Osteocyte (in vitro differentiated cells): ENCODE results near the gene URB2. TPM values are rescaled to one million over a fixed set of nuclear protein-coding genes. Genes with fewer than 3 reads are reported as not detected.

Source experiments
- DNase-seq: peaks from one replicate; pipeline ENCODE4 v3.0.0; 2021; ENCODE audit warnings: mixed read lengths; ENCODE audit not compliant: unreplicated experiment; ENCODE audit errors: extremely low spot score
- H3K27ac Mint-ChIP-seq: one replicate; pipeline ENCODE4 v1.8.0; 2021; ENCODE audit warnings: mild to moderate bottlenecking, mixed read lengths; ENCODE audit not compliant: unreplicated experiment
- H3K27me3 Mint-ChIP-seq: one replicate; pipeline ENCODE4 v1.8.0; 2021; ENCODE audit warnings: mixed read lengths; ENCODE audit not compliant: unreplicated experiment
- H3K36me3 Mint-ChIP-seq: one replicate; pipeline ENCODE4 v1.8.0; 2021; ENCODE audit warnings: mixed read lengths; ENCODE audit not compliant: unreplicated experiment
- H3K4me1 Mint-ChIP-seq: one replicate; pipeline ENCODE4 v1.8.0; 2021; ENCODE audit warnings: mixed read lengths; ENCODE audit not compliant: unreplicated experiment
- H3K4me3 Mint-ChIP-seq: one replicate; pipeline ENCODE4 v1.8.0; 2021; ENCODE audit warnings: mild to moderate bottlenecking, moderate library complexity, mixed read lengths; ENCODE audit not compliant: unreplicated experiment
- H3K9me3 Mint-ChIP-seq: one replicate; pipeline ENCODE4 v1.8.0; 2021; ENCODE audit warnings: mixed read lengths; ENCODE audit not compliant: unreplicated experiment
- total RNA-seq: library from RNA; stranded (reverse); gene quantifications from 2 replicates; pipeline ENCODE4 v1.2.1, GENCODE V29; 2021
- TF ChIP-seq, protein P1 (sequence below): fragments of 200-600 bp; sonication (generic); IDR thresholded peaks from 2 replicates; pipeline ENCODE4 v1.5.0; 2021; ENCODE audit warnings: antibody characterized with exemption, mild to moderate bottlenecking, moderate library complexity

Gene URB2
- total RNA-seq, 1 donor from 2014 or later = 11.1 TPM

DNA sequence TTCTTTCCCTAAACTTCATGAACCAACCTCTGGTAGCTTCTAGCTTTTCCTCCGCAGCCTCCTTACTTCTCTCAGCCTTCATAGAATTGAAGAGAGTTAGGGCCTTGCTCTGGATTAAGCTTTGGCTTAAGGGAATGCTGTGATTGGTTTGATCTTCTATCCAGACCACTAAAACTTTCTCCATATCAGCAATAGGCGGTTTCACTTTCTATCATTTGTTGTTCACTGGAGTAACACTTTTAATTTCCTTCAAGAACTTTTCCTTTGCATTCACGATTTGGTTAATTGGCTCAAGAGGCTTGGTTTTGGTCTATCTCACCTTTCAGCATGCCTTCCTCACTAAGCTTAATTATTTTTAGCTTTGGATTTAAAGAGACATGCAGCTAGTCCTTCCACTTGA, 5.1 kb downstream of the URB2 start:
- TF ChIP-seq, protein P1, sequence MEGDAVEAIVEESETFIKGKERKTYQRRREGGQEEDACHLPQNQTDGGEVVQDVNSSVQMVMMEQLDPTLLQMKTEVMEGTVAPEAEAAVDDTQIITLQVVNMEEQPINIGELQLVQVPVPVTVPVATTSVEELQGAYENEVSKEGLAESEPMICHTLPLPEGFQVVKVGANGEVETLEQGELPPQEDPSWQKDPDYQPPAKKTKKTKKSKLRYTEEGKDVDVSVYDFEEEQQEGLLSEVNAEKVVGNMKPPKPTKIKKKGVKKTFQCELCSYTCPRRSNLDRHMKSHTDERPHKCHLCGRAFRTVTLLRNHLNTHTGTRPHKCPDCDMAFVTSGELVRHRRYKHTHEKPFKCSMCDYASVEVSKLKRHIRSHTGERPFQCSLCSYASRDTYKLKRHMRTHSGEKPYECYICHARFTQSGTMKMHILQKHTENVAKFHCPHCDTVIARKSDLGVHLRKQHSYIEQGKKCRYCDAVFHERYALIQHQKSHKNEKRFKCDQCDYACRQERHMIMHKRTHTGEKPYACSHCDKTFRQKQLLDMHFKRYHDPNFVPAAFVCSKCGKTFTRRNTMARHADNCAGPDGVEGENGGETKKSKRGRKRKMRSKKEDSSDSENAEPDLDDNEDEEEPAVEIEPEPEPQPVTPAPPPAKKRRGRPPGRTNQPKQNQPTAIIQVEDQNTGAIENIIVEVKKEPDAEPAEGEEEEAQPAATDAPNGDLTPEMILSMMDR = no peak
- H3K9me3 Mint-ChIP-seq = no peaks in the 10 kb centered on the region
- no peak overlapping the region for H3K4me3 Mint-ChIP-seq
- no peak overlapping the region for H3K27ac Mint-ChIP-seq
- no peaks in the 10 kb centered on the region for H3K27me3 Mint-ChIP-seq
- peaks cover 26% of the 10 kb centered on the region for H3K36me3 Mint-ChIP-seq
- peaks cover 12% of the 10 kb centered on the region for H3K4me1 Mint-ChIP-seq
- no peak for DNase-seq

DNA sequence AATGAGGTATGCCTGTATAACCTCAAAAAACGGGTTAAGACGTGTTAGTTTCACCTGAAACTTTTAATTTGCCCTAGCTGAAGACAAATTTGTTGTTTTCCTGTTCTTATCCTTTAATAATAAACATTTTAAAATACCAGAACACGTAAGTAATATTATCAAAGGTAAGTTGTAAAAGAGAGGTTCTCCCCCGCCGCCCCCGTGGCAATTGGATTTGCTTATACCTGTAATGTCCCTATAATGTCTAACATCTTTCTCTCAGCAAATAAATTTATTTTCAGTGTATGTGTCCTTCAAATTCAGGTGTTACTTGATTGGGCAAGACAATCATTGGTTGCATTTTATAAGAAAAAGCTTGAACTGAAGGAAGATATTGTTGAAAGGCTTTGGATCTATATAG, 5.9 kb downstream of the URB2 start:
- peaks cover 30% of the 10 kb centered on the region for H3K36me3 Mint-ChIP-seq
- H3K9me3 Mint-ChIP-seq = no peaks in the 10 kb centered on the region
- no peaks in the 10 kb centered on the region for H3K27me3 Mint-ChIP-seq
- no peak overlapping the region for H3K4me3 Mint-ChIP-seq
- TF ChIP-seq, protein P1 = no peak
- DNase-seq = no peak
- peaks cover 8% of the 10 kb centered on the region for H3K4me1 Mint-ChIP-seq
- no peak overlapping the region for H3K27ac Mint-ChIP-seq

DNA sequence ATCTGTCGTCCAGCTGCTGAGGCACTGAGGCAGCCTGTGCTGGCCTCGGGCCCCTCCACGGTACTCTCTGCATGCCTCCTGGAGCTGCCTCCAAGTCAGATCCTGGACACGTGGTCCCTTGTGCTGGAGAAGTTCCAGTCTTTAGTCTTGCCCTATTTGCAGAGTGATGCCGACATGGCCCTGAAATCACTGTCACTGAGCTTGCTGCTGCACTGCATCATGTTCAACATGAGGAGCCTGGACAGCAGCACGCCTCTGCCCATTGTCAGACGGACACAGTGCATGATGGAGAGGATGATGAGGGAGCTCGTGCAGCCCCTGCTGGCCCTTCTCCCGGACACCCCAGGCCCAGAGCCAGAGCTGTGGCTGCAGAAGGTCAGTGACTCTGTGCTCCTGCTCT, 10.0 kb downstream of the URB2 start:
- H3K9me3 Mint-ChIP-seq = no peaks in the 10 kb centered on the region
- TF ChIP-seq, protein P1 = no peak
- no peak overlapping the region for H3K27ac Mint-ChIP-seq
- no peaks in the 10 kb centered on the region for H3K4me1 Mint-ChIP-seq
- no peak overlapping the region for H3K4me3 Mint-ChIP-seq
- H3K36me3 Mint-ChIP-seq = peaks cover 46% of the 10 kb centered on the region
- no peaks in the 10 kb centered on the region for H3K27me3 Mint-ChIP-seq
- DNase-seq = no peak

DNA sequence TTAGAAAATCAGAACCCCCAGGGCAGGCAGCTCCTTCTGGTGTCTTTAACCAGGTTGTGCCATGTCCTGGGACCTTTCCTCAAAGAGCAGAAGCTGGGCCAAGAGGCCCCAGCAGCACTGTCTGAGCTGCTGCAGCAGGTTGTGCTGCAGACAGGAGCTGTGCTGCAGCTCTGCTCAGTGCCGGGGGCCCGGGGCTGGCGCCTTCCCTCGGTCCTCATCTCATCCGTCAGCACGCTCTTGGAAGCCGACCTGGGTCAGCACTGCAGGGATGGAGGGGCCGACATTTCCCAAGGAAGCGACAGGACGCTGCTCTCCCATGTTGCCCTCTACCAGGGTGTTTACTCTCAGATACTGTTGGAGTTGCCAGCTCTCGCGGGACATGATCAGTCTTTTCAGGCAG, 11.7 kb downstream of the URB2 start:
- Mint-ChIP-seq H3K27ac (no peak overlapping the region), H3K4me1 (peaks cover 8% of the 10 kb centered on the region)
- DNase-seq = no peak

DNA sequence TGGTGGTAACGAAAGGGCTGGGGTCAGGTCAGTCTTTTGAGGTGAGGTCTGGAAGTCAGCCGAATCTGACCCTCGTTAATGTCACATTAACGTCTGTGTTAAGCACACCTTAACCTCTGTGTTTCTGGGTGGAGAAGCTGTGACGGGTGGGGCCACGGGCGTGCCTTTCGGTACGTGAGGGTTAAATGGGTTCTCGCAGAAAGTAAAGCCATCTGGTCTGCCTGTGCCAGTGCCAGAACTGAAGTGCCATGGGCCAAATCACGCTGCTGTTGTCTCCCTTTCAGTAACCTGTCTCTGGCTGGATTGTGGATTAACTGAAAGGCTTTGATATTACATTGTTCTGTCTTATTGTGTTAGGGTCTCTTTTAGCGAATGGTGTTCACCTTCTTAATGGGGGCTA, 14.4 kb downstream of the URB2 start:
- Mint-ChIP-seq H3K4me1 (peaks cover 25% of the 10 kb centered on the region), H3K4me3 (no peak overlapping the region)

More for the DNA sequence above, 11.7 kb downstream of the URB2 start:
- peaks cover 43% of the 10 kb centered on the region for H3K36me3 Mint-ChIP-seq
- TF ChIP-seq, protein P1 = no peak
- H3K27me3 Mint-ChIP-seq = no peaks in the 10 kb centered on the region
- H3K4me3 Mint-ChIP-seq = no peak overlapping the region
- no peaks in the 10 kb centered on the region for H3K9me3 Mint-ChIP-seq

More for the DNA sequence above, 14.4 kb downstream of the URB2 start:
- Mint-ChIP-seq H3K36me3 (peaks cover 42% of the 10 kb centered on the region), H3K27ac (no peak overlapping the region), H3K27me3 (no peaks in the 10 kb centered on the region), H3K9me3 (no peaks in the 10 kb centered on the region)
- no peak for DNase-seq
- TF ChIP-seq, protein P1 = no peak
